Spleen (tissue), 11 donors: ENCODE results near the gene TOX3. TPM values are rescaled to one million over a fixed set of nuclear protein-coding genes. Genes with fewer than 3 reads are reported as not detected.
A peak's percentile ranks its signal among the peaks of the same experiment; 100 is the strongest.

Source experiments
- DNase-seq: peaks from one replicate; pipeline ENCODE4 v3.0.0-alpha.2; 2020
- H3K27ac ChIP-seq, 8 donors: fragments of 200-600 bp; sonication (generic) in 7 of 8; 1 replicate in 4 of 8; 2 replicates in 4 of 8; pipeline versions ENCODE4 v1.5.0 to v1.8.0; 2016 to 2021; ENCODE audit warnings: inconsistent platforms in 4 of 8, mild to moderate bottlenecking in 4 of 8, moderate library complexity in 1 of 8
- H3K27me3 ChIP-seq, 7 donors: fragments of 200-600 bp; sonication (generic) in 6 of 7; replicated peaks in 1 of 7; 1 replicate in 4 of 7; 2 replicates in 3 of 7; pipeline versions ENCODE4 v1.5.0 to v1.8.0; 2016 to 2021; ENCODE audit warnings: inconsistent platforms in 3 of 7, mild to moderate bottlenecking in 1 of 7
- H3K36me3 ChIP-seq, 6 donors: fragments of 200-600 bp; sonication (generic) in 5 of 6; 1 replicate in 4 of 6; 2 replicates in 2 of 6; pipeline versions ENCODE4 v1.5.0 to v1.8.0; 2016 to 2021; ENCODE audit warnings: inconsistent platforms in 2 of 6
- H3K4me1 ChIP-seq, 6 donors: fragments of 200-600 bp; sonication (generic) in 5 of 6; 1 replicate in 3 of 6; 2 replicates in 3 of 6; pipeline versions ENCODE4 v1.5.0 to v1.8.0; 2016 to 2021; ENCODE audit warnings: inconsistent platforms in 3 of 6
- H3K4me3 ChIP-seq, 8 donors: fragments of 200-600 bp; sonication (generic) in 7 of 8; 1 replicate in 4 of 8; 2 replicates in 4 of 8; pipeline versions ENCODE4 v1.5.0 to v1.8.0; 2016 to 2021; ENCODE audit warnings: inconsistent platforms in 4 of 8, mild to moderate bottlenecking in 4 of 8, moderate library complexity in 2 of 8
- H3K9me3 ChIP-seq, 8 donors: fragments of 200-600 bp; sonication (generic) in 7 of 8; 1 replicate in 4 of 8; 2 replicates in 4 of 8; pipeline versions ENCODE4 v1.5.0 to v1.8.0; 2016 to 2021; ENCODE audit warnings: inconsistent platforms in 4 of 8
- CTCF ChIP-seq, 11 experiments: fragments of 200-600 bp in 7 of 11; fragments of 450-650 bp in 4 of 11; sonication (generic) in 4 of 11; IDR thresholded peaks in 8 of 11; conservative IDR thresholded peaks in 3 of 11; 1 replicate in 7 of 11; 2 replicates in 4 of 11; pipeline versions ENCODE4 v1.4.0 to v1.8.0; 2016 to 2021; ENCODE audit warnings: antibody characterized with exemption in 11 of 11, inconsistent platforms in 4 of 11, mild to moderate bottlenecking in 1 of 11
- POLR2A ChIP-seq, 3 donors: fragments of 450-650 bp; IDR thresholded peaks; one replicate each; pipeline ENCODE4 v1.5.1; 2017; ENCODE audit warnings: antibody characterized with exemption in 3 of 3, mild to moderate bottlenecking in 1 of 3
- POLR2AphosphoS5 ChIP-seq, 3 donors: sonication (generic); formaldehyde crosslinking; IDR thresholded peaks; one replicate each; pipeline ENCODE4 v1.5.1; 2017; ENCODE audit warnings: antibody characterized with exemption in 3 of 3
- WGBS, 5 donors: extraction: QIAGEN DNeasy Blood & Tissue Kit in 3 of 5; methylation state at CpG; one replicate each; pipeline versions ENCODE4 v1.1.5 to v1.1.7; 2013 to 2018; 5-methylcytosine and 5-hydroxymethylcytosine counted together
- intact Hi-C: fragments of 100-400 bp; cut with DNase I; formaldehyde crosslinking; loops from one replicate; pipeline ENCODE4 v1.15.0; 2023; ENCODE audit warnings: low total_unique reads
- polyA plus RNA-seq, 3 donors: library from polyadenylated mRNA; stranded (reverse); fragments of 200-250 nt; gene quantifications; one replicate each; pipeline ENCODE4 v1.2.1, GENCODE V29; 2013
- total RNA-seq, 7 donors: library from RNA; depleted of rRNA in 3 of 7; stranded (reverse); fragments of >200 nt in 3 of 7; fragmentation: NEBNext Ultra II Directional in 4 of 7; extraction: Animal tissue kit (Norgen Biotek cat#: 25700) in 4 of 7; gene quantifications; one replicate each; pipeline versions ENCODE4 v1.1.0 to v1.2.1, GENCODE V29; 2016 to 2021
- donor health status: healthy with polysubstance abuse.
- donor health status: DM: no; HTN: no; CAD: no; lungs with moderate emphysema.
- donor health status: DM: no; HTN: no; CAD: no.
- donor health status: Bipolar disorder and iron deficiency.
- donor health status: healthy.
- donor health status: DM: no; HTN: no; CAD: no.
- donor health status: DM: yes; HTN: yes; CAD: no.

The TOX3 gene
- total and polyA plus RNA-seq, 10 donors = 0.03 to 0.11 TPM; not detected in 8

DNA sequence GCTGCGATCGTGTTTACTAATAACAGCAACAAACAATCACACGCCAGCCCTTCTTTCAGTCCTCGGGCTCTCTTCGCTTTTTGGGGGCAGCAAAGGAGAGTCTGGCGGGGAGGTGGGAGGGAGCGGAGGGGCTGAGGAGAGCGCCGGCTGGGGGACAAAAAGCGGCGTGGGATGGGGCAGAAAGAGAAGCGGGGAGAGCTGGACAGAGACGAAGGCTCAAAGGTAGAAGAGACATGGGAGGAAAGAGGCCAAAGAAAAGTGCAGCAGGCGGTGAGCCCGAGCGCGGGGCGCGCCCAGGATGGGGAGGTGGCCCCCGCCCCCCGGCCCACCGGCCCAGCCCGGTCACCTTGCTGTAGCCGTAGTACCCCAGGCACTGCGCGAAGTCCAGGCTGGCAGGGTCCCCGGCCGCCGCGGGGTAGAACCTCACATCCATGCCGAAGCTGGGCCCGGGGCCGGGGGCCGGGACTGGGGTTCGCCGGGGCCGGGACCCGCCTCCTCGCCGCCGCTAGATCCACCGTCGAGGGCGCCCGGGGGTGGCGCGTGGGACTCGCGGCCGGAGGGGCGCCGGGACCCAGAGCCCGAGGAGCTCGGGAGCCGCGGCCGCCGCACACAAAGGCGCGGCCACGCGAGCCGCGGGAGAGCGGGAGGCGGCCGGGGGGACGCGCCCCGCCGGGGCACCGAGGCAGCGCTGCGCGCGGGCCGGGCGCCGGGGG is 496 bp downstream of the TOX3 start:
- H3K36me3 ChIP-seq = no peaks in the 10 kb centered on the region
- H3K4me3 ChIP-seq = peak overlapping the region in 4 of 8 donors; percentile 10 to 49 (median 18)
- no peak for DNase-seq
- TF ChIP-seq CTCF (IDR thresholded peaks at IDR 0.05 in 8 of 11, conservative IDR thresholded peaks at IDR 0.05 in 3 of 11) (no peak), POLR2AphosphoS5 (IDR thresholded peaks at IDR 0.05) (no peak), POLR2A (IDR thresholded peaks at IDR 0.05) (no peak)
- H3K9me3 ChIP-seq = no peaks in the 10 kb centered on the region
- intact Hi-C loops = no loop called here
- H3K27ac ChIP-seq = no peak overlapping the region
- peaks cover 0 to 20% (median 16%) of the 10 kb centered on the region in 6 donors for H3K4me1 ChIP-seq
- 2 to 7% (median 3%) methylated on average over 24 to 79 of the region's 79 CpGs for WGBS, 5 donors
- H3K27me3 ChIP-seq = peaks cover 0 to 86% (median 46%) of the 10 kb centered on the region in 7 donors

DNA sequence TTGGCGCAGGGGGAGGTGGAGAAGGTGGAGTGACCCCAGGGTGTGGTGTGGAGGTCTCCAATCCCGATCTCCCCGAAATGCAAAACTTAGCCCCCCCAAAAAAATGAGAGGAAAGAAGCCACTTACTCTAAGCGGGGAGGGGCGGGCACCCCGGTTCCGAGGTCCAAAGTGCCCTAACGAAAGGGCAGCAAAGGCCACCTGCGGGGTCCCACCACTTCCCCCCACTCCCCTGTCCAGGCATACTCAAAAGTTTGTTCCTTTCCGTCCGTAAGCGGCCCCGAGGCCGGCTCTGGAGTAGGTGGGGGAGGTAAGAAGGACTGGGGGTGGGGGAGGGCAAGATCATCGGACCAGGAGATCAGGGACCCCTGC is 1.1 kb downstream of the TOX3 start:
- Histone ChIP-seq H3K36me3 (no peaks in the 10 kb centered on the region), H3K27me3 (peaks cover 0 to 86% (median 46%) of the 10 kb centered on the region in 7 donors), H3K27ac (no peak overlapping the region), H3K9me3 (no peaks in the 10 kb centered on the region), H3K4me1 (peaks cover 0 to 20% (median 16%) of the 10 kb centered on the region in 6 donors), H3K4me3 (peak overlapping the region in 2 of 8 donors; percentile 19 to 49)
- WGBS, 5 donors = 3 to 5% (median 5%) methylated on average over 11 to 15 of the region's 15 CpGs
- TF ChIP-seq POLR2AphosphoS5 (IDR thresholded peaks at IDR 0.05) (no peak), POLR2A (IDR thresholded peaks at IDR 0.05) (no peak), CTCF (IDR thresholded peaks at IDR 0.05 in 8 of 11, conservative IDR thresholded peaks at IDR 0.05 in 3 of 11) (no peak)
- intact Hi-C loops = no loop called here
- DNase-seq = no peak

DNA sequence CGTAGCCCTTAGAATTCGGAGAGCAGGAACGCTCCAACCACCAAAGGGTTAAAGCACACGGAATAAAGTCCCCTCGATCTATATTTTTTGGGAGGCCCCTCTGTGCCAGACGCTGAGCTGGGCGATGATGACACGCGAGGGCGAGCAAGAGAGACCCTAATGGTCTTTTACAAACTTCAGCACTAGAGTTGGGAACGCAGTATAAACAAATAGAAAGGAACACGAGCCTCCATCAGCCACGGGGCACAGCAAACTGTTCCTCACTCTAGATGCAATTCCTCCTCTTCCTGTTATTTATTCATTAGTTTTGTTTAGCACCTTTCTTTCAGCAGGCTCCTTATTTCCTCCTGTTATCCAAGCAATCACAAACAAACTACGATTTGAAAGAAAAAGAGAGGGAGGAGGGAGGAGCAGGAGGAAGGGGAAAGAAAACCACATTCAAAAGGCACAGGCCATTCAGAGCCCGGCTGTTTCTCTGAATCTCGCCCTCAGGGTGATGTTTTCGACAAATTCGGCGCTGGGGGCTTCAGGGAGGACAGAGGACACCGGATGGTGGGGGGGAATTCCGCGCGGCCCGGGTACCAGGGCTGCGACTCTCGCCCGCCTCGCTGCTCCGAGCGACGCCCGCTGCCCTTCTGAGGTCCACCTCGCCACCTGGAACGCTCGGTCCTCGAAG is 1.6 kb downstream of the TOX3 start:
- Histone ChIP-seq H3K4me3 (peak overlapping the region in 1 of 8 donors; percentile 49), H3K4me1 (peaks cover 0 to 20% (median 16%) of the 10 kb centered on the region in 6 donors), H3K9me3 (no peaks in the 10 kb centered on the region), H3K27ac (no peak overlapping the region), H3K36me3 (no peaks in the 10 kb centered on the region), H3K27me3 (peaks cover 0 to 84% (median 46%) of the 10 kb centered on the region in 7 donors)
- TF ChIP-seq POLR2A (IDR thresholded peaks at IDR 0.05) (no peak), CTCF (IDR thresholded peaks at IDR 0.05 in 8 of 11, conservative IDR thresholded peaks at IDR 0.05 in 3 of 11) (no peak), POLR2AphosphoS5 (IDR thresholded peaks at IDR 0.05) (no peak)
- DNase-seq = no peak
- WGBS, 5 donors = 4 to 9% (median 5%) methylated on average over 36 of the region's 36 CpGs
- intact Hi-C loops = no loop called here

DNA sequence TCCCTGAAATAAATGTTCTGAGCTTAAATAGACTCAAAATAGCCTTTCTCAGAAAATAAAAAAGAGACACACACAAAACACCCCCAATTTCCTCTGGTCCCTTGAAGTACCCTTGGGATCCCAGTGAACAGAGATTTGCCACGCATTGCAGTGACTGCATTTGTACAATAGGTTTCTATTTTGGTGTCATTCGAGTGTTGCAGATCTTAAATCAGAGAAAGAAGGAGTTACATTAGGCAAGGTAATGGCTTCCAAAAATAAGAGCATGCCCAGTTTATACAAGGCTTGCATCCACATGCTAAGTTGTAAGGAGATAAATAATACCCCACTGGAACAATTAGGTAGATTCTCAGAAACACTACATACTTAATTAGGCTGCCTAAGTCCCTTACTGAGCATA is 2.2 kb downstream of the TOX3 start:
- H3K27me3 ChIP-seq = peaks cover 0 to 78% (median 46%) of the 10 kb centered on the region in 7 donors
- intact Hi-C loops = no loop called here
- H3K36me3 ChIP-seq = no peaks in the 10 kb centered on the region
- TF ChIP-seq POLR2AphosphoS5 (IDR thresholded peaks at IDR 0.05) = no peak
- TF ChIP-seq CTCF (IDR thresholded peaks at IDR 0.05 in 8 of 11, conservative IDR thresholded peaks at IDR 0.05 in 3 of 11) = no peak
- TF ChIP-seq POLR2A (IDR thresholded peaks at IDR 0.05) = no peak
- no peak overlapping the region for H3K4me3 ChIP-seq
- no peak for DNase-seq
- 17 to 24% (median 19%) methylated on average over 2 of the region's 2 CpGs for WGBS, 5 donors
- no peak overlapping the region for H3K27ac ChIP-seq
- peaks cover 0 to 20% (median 16%) of the 10 kb centered on the region in 6 donors for H3K4me1 ChIP-seq
- H3K9me3 ChIP-seq = no peaks in the 10 kb centered on the region
